NCI-H2227 (cell line): ENCODE results near the gene CDC42BPA.
A peak's percentile ranks its signal among the peaks of the same experiment; 100 is the strongest.

Source experiments
- DNase-seq: peaks from one replicate; lab custom pipeline; 2025; ENCODE audit not compliant: unreplicated experiment; lab: John Stamatoyannopoulos, UW

Gene CDC42BPA

GRCh38 chr1:226950316-226950715 lies 368.0 kb downstream of the CDC42BPA start:
- no peak for DNase-seq

DNA sequence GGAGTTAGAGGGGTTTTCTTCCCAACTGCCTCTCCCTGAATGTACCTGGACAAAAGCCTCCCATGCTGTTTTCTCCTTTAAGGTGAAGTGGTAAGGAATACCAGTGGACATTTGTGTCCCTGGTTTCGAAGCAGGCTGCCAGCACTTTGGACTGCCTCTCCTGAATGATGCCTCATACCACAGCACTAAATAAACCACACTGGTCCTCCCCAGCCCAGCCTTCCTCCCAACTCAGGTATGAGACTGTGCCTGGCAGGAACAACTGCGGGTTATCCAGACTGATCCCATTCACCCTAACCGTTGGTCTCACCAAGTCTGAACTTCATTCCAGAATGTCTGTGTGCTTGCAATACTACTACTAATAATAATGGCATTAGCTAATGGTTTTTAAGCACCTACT lies 368.9 kb downstream of the CDC42BPA start:
- no peak for DNase-seq

- no peak for DNase-seq
Measured at GRCh38 chr1:226948996-226949395, 369.3 kb downstream of the CDC42BPA start.

- no peak for DNase-seq
Measured at GRCh38 chr1:226948480-226948879, 369.8 kb downstream of the CDC42BPA start.

GRCh38 chr1:226948051-226948450 lies 370.2 kb downstream of the CDC42BPA start:
- DNase-seq = no peak

- DNase-seq = no peak
Measured at GRCh38 chr1:226946841-226947240, 371.5 kb downstream of the CDC42BPA start.

DNA sequence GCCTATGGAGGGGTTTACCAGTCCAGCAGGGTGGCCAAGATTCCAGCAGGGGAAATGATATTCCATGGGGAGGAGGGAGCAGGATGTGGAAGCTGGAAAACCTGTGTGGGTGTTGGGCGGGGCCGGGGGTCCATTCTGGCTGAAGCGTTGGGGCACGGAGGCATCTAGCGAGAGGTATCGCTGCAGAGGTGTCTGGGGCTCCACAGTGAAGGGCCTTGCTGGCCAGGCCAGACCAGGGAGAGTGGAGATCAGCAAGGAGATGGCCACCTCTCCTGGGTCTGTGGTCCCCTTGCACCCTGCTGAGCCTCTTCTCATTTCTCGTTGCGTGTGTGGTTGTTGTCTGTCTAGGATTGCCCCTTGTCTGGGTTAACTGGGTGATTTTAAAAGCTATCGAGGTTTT lies 372.0 kb downstream of the CDC42BPA start:
- no peak for DNase-seq

DNA sequence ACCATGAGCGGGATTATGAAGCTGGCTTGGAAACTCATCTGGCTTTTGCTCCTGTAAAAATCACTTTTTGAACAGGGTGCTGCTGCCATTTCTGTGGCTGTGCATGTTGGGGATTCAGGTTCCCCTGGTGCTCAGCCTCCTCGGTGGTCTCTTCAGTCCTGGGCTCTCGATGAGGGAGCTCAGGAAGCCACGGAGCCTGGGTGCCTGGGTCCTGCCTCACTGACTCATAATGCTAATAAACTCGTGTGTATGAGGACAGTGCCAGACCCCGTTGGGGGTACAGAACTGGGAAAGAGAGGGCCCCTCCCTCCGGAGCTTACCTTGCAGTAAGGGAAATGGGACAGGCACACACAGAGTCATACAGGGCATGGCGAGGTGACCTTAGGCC lies 372.4 kb downstream of the CDC42BPA start:
- no peak for DNase-seq

DNA sequence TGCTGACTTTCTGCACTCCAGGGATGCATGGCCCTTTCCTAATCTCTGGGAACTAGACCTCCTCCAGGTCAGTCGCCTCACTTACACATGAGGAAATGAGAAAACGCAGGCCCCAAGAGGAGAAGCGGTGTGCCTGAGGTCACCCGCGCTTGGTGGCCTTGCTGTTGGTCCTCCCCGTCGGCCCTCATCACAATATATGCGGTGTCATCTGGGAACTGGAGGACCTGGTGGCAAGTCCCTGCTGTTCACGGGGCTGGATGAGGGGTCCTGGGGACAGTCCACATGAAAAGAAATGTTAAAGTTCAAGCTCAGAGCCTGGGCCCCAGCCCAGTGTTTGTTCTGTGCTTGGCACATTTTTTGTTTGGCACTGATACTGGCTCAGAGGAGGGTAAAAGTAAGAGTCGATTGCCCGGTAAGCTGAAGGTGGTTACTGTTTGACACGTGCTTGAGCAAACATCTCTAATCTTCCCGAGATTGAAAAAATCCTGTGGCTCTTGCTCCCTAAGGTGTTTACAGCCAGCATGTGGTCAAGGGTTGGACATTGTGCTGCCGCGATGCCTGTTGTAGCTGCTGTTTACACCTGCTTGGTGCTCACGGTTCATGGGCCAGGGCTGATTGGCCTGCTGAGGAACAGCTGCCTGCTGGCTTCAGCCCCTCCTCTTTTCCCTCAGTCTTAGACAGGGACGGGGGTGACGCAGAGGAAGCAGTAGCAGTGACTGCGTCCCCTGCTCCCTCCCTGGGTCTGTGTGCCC lies 373.0 kb downstream of the CDC42BPA start:
- DNase-seq = peak; percentile 46

- DNase-seq = no peak
Measured at GRCh38 chr1:226943927-226944326, 374.4 kb downstream of the CDC42BPA start.

- no peak for DNase-seq
Measured at GRCh38 chr1:226943156-226943555, 375.1 kb downstream of the CDC42BPA start.

DNA sequence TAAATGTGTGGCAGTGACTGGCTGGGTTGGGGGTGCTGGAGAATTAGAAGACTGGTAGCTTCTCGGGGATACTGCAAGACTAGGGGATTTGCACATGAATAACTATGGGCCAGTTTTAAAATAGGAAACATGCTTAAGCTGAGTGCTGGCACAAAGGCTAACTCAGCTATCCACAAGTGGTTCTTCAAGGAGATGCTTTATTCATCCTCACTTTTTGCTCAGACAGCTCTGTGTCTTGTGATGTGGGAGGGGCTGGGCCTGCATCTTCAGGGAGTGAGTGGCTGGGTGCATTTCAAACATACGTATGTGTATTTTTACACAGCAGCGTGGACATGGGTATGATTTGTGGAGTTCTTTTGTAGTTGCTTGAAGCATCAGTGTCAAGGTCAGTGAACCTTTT lies 375.9 kb downstream of the CDC42BPA start:
- DNase-seq = no peak

DNA sequence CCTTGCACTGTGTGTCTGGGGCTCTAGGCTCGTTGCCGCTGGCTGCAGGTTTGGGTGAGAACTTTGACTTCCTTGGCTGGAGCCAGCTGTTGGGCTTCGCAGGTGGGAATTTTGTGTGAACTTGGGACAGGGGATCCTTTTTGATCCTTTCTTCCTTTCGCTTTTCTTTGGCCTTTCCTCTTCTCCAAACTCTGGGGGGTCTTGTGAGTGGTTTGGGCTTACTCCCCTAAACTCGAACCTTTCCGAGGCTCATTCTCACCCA lies 377.6 kb downstream of the CDC42BPA start:
- no peak for DNase-seq

DNA sequence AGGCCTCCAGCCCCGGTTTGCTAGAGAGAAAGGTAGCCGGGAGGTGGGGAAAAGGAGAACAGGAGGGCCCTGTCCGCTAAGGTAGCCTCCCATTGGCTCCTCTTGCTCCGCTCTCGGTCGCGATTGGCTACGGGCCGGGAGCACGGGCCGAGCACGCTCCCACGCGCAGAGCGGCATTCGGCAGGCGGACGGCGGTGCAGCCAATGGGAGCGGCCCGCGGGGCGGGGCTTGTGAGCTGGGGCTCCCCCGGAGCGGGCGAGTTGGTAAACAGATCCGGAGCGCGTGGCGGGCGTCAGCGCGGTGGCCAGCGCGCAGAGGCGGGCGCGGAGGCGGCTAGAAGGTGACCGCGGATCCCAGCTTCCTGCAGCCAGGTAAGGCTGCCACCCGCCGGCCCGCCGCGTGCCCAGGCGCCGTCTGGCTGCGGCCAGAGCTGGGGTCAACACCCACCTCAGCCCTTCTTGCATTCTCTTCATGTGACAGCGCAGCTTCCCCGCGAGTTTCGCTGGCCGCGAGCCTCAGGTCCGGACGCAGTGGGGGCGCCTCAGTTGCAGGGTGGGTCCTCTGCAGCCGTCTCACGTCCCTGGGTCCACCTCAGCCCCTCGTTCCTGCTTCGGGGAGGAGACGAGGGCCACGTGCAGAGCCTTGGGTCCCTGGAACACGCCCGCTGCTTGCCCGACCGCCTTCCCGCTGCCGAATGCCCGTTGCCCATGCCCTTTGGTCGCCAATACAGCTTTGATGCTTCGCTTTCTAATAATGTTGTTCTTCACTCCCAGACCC lies 378.1 kb downstream of the CDC42BPA start, which contains the start of gene COQ8A:
Gene COQ8A, plus strand, starts transcription at position 266 of the 777 bp plus-strand sequence. CDS start 21,092 bp downstream, outside the sequence.
- peak; percentile 99 for DNase-seq
